HG02610 (cell line): Measurements from ENCODE around the gene EFS.

Experiments used
- ATAC-seq: cut with Tn5 transposase; IDR thresholded peaks from one replicate; pipeline ENCODE4 v1.9.1; 2021; ENCODE audit warnings: mild to moderate bottlenecking, moderate library complexity; ENCODE audit not compliant: unreplicated experiment

EFS gene

GRCh38 chr14:23380197-23380914, 15.4 kb upstream of the EFS start:
- ATAC-seq, result no peak

GRCh38 chr14:23379366-23380196, 14.6 kb upstream of the EFS start:
- no peak for ATAC-seq

- no peak for ATAC-seq
Observed at GRCh38 chr14:23378612-23379220, 13.7 kb upstream of the EFS start.

GRCh38 chr14:23377573-23378563, 12.9 kb upstream of the EFS start:
- no peak for ATAC-seq

GRCh38 chr14:23377198-23377550, 12.2 kb upstream of the EFS start:
- no peak for ATAC-seq

GRCh38 chr14:23376482-23377197, 11.7 kb upstream of the EFS start, which contains the start of gene CMTM5:
CMTM5 (plus strand) TSS chr14:23377046; CDS start chr14:23377252, 206 bp downstream.
- ATAC-seq, result no peak

- no peak for ATAC-seq
Observed at GRCh38 chr14:23375527-23376251, 10.7 kb upstream of the EFS start.

GRCh38 chr14:23373041-23373440, 8.1 kb upstream of the EFS start:
- no peak for ATAC-seq

GRCh38 chr14:23372509-23372908, 7.5 kb upstream of the EFS start, which contains the start of gene IL25:
IL25 (plus strand) TSS chr14:23372809.
- no peak for ATAC-seq

GRCh38 chr14:23371865-23372264, 6.9 kb upstream of the EFS start:
- ATAC-seq, result no peak

GRCh38 chr14:23370221-23370620, 5.2 kb upstream of the EFS start:
- ATAC-seq, result no peak

- no peak for ATAC-seq
Observed at GRCh38 chr14:23366426-23366921, 1.5 kb upstream of the EFS start.

GRCh38 chr14:23365732-23366425, 907 bp upstream of the EFS start:
- no peak for ATAC-seq

GRCh38 chr14:23364164-23365035, 572 bp downstream of the EFS start:
- ATAC-seq, result no peak

- no peak for ATAC-seq
Observed at GRCh38 chr14:23362200-23362599, 2.8 kb downstream of the EFS start.

- no peak for ATAC-seq
Observed at GRCh38 chr14:23361763-23362162, 3.2 kb downstream of the EFS start.

GRCh38 chr14:23361320-23361719, 3.7 kb downstream of the EFS start:
- no peak for ATAC-seq

- ATAC-seq, result no peak
Observed at GRCh38 chr14:23360496-23360895, 4.5 kb downstream of the EFS start.
